ENCODE measurements around the gene PACS1.

Gene PACS1

DNA sequence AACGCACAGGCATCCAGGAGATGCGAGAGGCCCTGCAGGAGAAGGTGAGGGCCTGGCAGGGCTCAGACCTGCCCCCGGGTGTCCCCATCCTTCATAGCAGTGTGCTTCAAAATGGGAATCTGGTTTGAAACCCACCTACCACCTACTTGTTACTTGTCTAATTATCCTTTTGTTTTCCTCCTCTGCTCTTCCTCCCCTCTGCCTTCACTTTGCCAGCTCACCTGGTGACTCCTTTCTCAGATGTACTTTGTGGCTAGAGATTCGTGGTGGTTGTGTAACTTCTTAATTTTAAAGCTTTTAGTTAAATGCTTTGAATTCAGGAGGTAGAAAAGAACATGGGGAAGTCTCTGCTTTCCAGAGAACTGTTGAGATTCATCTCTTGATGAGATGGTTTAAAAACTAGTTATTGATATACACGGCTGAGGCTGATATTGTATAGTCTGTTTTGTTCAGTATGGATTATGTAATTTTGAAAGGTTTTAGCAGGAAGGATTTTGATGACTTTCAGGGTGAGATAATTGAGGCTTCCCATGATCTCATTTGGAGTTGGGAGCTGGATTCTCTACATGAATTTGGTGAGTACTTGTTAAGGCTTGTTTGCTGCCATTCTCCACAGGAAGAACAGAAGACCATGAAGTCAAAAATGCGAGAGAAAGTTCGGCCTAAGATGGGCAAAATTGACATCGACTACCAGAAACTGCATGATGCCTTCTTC is 9.9 kb upstream of the PACS1 start:
- intact Hi-C loops (cut with micrococcal nuclease): loop anchor here (10.0 kb wide), 1 partner anchor 55 kb away; the partner anchor contains the start of genes BANF1 and EIF1AD
- no peaks in the 10 kb centered on the region for H3K27me3 Mint-ChIP-seq
- H3K9me3 Mint-ChIP-seq: no peaks in the 10 kb centered on the region
- H3K4me1 Mint-ChIP-seq (ENCODE audit: low read depth): peaks cover 17% of the 10 kb centered on the region
- H3K4me3 Mint-ChIP-seq: no peak overlapping the region
- peaks cover 100% of the 10 kb centered on the region for H3K36me3 Mint-ChIP-seq (ENCODE audit: low read depth)
- H3K27ac Mint-ChIP-seq: no peak overlapping the region

DNA sequence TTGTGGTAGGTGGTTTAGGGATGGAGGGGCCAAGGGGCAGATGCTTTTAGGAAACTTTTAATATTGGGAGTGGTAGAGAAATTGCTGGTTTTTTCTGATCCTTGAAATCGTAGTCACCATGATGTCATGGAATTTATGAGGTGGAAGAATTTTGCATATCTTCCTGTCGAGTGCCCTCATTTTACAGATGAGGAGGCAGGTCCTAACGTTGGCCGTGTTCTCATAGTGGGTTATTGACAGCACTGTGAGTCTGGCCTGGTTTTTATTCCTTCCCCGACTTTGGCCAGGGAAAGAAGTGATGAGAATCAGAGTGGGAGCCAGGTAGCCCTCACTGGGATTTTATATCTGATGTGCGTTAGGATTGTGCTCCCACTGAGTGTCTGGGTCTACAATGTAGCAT is 8.8 kb upstream of the PACS1 start:
- intact Hi-C loops (cut with micrococcal nuclease): loop anchor here (10.0 kb wide), 1 partner anchor 56 kb away; the partner anchor contains the start of genes BANF1 and EIF1AD
- no peak overlapping the region for H3K4me3 Mint-ChIP-seq
- H3K27me3 Mint-ChIP-seq: no peaks in the 10 kb centered on the region
- no peak overlapping the region for H3K27ac Mint-ChIP-seq
- H3K36me3 Mint-ChIP-seq (ENCODE audit: low read depth): peaks cover 100% of the 10 kb centered on the region
- H3K4me1 Mint-ChIP-seq (ENCODE audit: low read depth): peaks cover 21% of the 10 kb centered on the region
- H3K9me3 Mint-ChIP-seq: no peaks in the 10 kb centered on the region

DNA sequence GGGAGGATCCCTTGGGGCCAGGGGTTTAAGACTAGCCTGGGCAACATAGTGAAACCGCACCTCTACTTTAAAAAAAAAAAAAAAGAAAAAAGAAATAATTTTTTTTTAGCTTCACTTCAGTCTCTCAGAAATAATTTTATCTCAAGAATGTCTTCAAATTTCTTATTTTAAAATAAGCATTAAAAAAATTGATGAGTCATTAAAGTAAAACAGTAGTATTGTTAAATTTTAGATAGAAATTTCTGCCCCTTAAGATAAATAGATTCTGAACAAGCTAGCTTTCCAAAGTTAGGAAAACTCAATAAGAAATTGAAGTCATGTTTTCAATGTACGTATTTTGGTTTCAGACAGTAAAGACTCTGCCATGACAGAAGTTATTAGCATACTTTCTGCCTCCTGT is 7.7 kb upstream of the PACS1 start:
- Mint-ChIP-seq H3K9me3 (no peaks in the 10 kb centered on the region), H3K27ac (no peak overlapping the region), H3K27me3 (no peaks in the 10 kb centered on the region), H3K4me3 (no peak overlapping the region), H3K4me1 (ENCODE audit: low read depth) (peaks cover 32% of the 10 kb centered on the region), H3K36me3 (ENCODE audit: low read depth) (peaks cover 100% of the 10 kb centered on the region)
- intact Hi-C loops (cut with micrococcal nuclease): loop anchor here (10.0 kb wide), 1 partner anchor 58 kb away; the partner anchor contains the start of genes BANF1 and EIF1AD

DNA sequence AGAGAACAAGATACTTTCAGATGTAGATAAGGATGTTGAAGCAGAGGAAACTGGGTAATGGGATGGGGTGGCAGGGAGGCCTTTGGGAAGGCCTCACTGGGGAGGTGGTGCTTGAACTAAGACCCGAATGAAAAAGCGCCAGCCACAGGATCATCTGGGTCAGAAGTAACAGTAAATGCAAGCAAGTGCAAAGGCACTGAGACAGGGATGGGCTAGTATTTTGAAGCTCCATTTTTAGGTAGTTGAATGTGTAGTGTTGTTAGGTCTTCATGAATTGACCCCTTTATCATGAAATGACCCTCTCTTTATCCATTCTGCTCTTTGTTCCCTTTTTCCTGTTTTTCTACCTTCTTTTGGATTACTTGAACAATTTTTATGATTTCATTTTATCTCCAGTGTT is 6.2 kb upstream of the PACS1 start:
- no peak overlapping the region for H3K4me3 Mint-ChIP-seq
- H3K4me1 Mint-ChIP-seq (ENCODE audit: low read depth): peaks cover 47% of the 10 kb centered on the region
- intact Hi-C loops (cut with micrococcal nuclease): loop anchor here (10.0 kb wide), 1 partner anchor 59 kb away; the partner anchor contains the start of genes BANF1 and EIF1AD
- H3K27me3 Mint-ChIP-seq: no peaks in the 10 kb centered on the region
- H3K27ac Mint-ChIP-seq: peak overlapping the region; percentile 29
- H3K36me3 Mint-ChIP-seq (ENCODE audit: low read depth): peaks cover 100% of the 10 kb centered on the region
- no peaks in the 10 kb centered on the region for H3K9me3 Mint-ChIP-seq

DNA sequence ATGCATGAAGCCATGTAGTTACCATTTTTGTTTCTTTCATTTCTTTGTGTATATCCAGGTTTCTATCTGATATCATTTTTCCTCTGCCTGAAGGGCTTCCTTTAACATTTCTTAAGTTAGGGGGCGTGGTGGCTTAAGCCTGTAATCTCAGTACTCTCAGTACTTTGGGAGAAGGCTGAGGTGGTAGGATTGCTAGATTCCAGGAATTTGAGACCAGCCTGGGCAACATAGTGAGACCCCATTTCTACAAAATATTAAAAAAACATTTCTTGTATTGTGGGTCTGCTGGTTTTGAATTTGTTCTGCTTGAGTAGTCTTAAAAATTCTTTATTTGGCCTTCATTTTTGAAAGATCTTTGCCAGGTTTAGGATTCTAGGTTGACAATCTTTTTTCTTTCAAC is 5.5 kb upstream of the PACS1 start:
- Mint-ChIP-seq H3K9me3 (no peaks in the 10 kb centered on the region), H3K27ac (no peak overlapping the region), H3K4me1 (ENCODE audit: low read depth) (peaks cover 54% of the 10 kb centered on the region), H3K27me3 (no peaks in the 10 kb centered on the region), H3K36me3 (ENCODE audit: low read depth) (peaks cover 100% of the 10 kb centered on the region), H3K4me3 (no peak overlapping the region)
- intact Hi-C loops (cut with micrococcal nuclease): loop anchor here (10.0 kb wide), 1 partner anchor 60 kb away; the partner anchor contains the start of genes BANF1 and EIF1AD

DNA sequence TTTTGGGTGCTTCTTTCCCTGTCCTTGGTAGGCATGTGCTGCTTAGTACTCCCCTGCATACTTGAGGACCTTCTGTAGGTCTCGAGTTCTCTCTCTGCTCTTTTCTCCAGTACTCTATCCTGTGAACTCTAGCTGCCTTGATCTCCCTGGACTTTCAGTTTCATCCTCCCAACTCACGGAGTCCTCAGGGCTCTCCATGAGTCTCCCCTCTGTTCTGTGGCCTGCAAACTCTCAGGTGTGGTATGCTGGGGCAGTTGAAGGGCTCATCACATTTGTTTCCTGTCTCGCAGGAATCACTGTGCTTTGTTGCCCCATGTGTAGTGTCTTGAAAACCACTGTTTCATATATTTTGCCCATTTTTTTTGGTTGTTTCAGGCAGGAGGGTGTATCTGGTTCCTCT is 3.3 kb upstream of the PACS1 start:
- Mint-ChIP-seq H3K4me3 (peak overlapping the region; percentile 58), H3K27ac (peak overlapping the region; percentile 92), H3K36me3 (ENCODE audit: low read depth) (peaks cover 87% of the 10 kb centered on the region), H3K9me3 (no peaks in the 10 kb centered on the region), H3K4me1 (ENCODE audit: low read depth) (peaks cover 65% of the 10 kb centered on the region), H3K27me3 (no peaks in the 10 kb centered on the region)
- intact Hi-C loops (cut with micrococcal nuclease): loop anchor here (10.0 kb wide), 1 partner anchor 62 kb away; the partner anchor contains the start of genes BANF1 and EIF1AD

GRCh38 chr11:66067640-66068039 is 2.4 kb upstream of the PACS1 start:
- Mint-ChIP-seq H3K27me3 (no peaks in the 10 kb centered on the region), H3K4me1 (ENCODE audit: low read depth) (peaks cover 73% of the 10 kb centered on the region), H3K36me3 (ENCODE audit: low read depth) (peaks cover 84% of the 10 kb centered on the region), H3K27ac (peak overlapping the region; percentile 96), H3K4me3 (no peak overlapping the region), H3K9me3 (no peaks in the 10 kb centered on the region)
- intact Hi-C loops (cut with micrococcal nuclease): loop anchor here (2.0 to 10.0 kb wide), 3 partner anchors 59 to 67 kb away; partner anchors contain the start of genes BANF1 and EIF1AD

DNA sequence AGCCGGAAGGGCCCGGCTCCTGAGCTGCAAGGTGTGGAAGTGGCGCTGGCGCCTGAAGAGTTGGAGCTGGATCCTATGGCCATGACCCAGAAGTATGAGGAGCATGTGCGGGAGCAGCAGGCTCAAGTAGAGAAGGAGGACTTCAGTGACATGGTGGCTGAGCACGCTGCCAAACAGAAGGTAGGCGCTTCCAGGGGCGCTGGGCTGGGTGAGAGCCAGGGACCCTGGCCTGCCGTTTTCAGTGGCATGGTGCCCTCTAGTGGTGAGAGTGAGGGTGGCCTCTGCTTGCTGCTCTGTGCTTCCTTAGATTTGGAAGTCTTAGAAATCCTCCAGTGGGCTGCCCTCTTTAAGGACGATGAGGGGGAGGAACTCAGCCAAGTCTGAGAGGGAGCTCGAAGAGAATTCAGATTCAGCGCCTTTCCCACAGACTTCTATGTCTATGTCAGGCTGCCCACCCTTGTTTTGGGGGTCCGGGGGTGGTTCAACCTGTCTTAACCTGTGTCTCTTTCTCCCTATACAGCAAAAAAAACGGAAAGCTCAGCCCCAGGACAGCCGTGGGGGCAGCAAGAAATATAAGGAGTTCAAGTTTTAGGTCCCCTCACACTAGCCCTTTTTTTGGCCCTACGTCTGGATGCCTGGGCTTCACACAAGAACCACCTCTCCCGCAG is 1.8 kb upstream of the PACS1 start:
- Mint-ChIP-seq H3K36me3 (ENCODE audit: low read depth) (peaks cover 84% of the 10 kb centered on the region), H3K27ac (peak overlapping the region; percentile 96), H3K4me3 (peak overlapping the region; percentile 76), H3K9me3 (no peaks in the 10 kb centered on the region), H3K27me3 (no peaks in the 10 kb centered on the region), H3K4me1 (ENCODE audit: low read depth) (peaks cover 72% of the 10 kb centered on the region)
- intact Hi-C loops (cut with micrococcal nuclease): loop anchor here (2.0 to 10.0 kb wide), 3 partner anchors 59 to 67 kb away; partner anchors contain the start of genes BANF1 and EIF1AD

- intact Hi-C loops (cut with micrococcal nuclease): loop anchor here (2.0 to 10.0 kb wide), 3 partner anchors 58 to 66 kb away; partner anchors contain the start of genes BANF1 and EIF1AD
- H3K9me3 Mint-ChIP-seq: no peaks in the 10 kb centered on the region
- H3K27me3 Mint-ChIP-seq: no peaks in the 10 kb centered on the region
- H3K36me3 Mint-ChIP-seq (ENCODE audit: low read depth): peaks cover 82% of the 10 kb centered on the region
- peak overlapping the region; percentile 96 for H3K27ac Mint-ChIP-seq
- peak overlapping the region; percentile 76 for H3K4me3 Mint-ChIP-seq
- peaks cover 64% of the 10 kb centered on the region for H3K4me1 Mint-ChIP-seq (ENCODE audit: low read depth)
Observed at GRCh38 chr11:66068923-66069714, 953 bp upstream of the PACS1 start.

DNA sequence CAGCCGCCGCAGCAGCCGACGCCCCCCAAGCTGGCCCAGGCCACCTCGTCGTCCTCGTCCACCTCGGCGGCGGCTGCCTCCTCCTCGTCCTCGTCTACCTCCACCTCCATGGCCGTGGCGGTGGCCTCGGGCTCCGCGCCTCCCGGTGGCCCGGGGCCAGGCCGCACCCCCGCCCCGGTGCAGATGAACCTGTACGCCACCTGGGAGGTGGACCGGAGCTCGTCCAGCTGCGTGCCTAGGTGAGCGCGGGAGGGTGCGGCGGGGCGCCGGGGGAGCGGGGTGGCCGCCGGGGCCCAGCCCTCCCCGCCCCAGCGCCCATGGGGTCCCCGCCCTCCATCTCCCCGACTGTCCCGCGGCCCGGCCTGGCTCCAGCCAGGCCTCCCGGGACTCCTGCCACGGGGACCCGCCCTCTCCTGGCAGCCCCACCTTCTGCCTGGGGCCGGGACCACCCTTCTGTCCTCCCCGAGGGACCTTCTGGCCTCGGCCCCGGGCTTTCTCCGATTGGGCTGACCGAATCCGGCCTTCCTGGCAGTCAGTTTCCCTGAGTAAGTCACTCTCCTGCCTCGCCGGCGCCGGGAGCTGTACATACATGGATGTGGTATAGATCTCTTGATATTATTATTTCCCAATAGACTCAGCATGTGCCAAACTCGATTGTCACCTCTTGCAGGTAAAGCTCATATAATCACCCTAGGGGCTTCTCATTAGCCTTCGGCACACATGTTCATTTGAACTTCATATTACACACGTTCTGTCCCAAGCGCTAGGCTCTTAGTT is 720 bp downstream of the PACS1 start:
- no peaks in the 10 kb centered on the region for H3K9me3 Mint-ChIP-seq
- H3K36me3 Mint-ChIP-seq (ENCODE audit: low read depth): peaks cover 80% of the 10 kb centered on the region
- peak overlapping the region; percentile 89 for H3K4me3 Mint-ChIP-seq
- H3K27me3 Mint-ChIP-seq: no peaks in the 10 kb centered on the region
- peaks cover 63% of the 10 kb centered on the region for H3K4me1 Mint-ChIP-seq (ENCODE audit: low read depth)
- intact Hi-C loops (cut with micrococcal nuclease): no loop called here
- peak overlapping the region; percentile 83 for H3K27ac Mint-ChIP-seq

GRCh38 chr11:66071381-66071801 is 1.3 kb downstream of the PACS1 start:
- Mint-ChIP-seq H3K9me3 (no peaks in the 10 kb centered on the region), H3K4me3 (peak overlapping the region; percentile 89), H3K27ac (peak overlapping the region; percentile 83), H3K4me1 (ENCODE audit: low read depth) (peaks cover 57% of the 10 kb centered on the region), H3K36me3 (ENCODE audit: low read depth) (peaks cover 80% of the 10 kb centered on the region), H3K27me3 (no peaks in the 10 kb centered on the region)
- intact Hi-C loops (cut with micrococcal nuclease): no loop called here

DNA sequence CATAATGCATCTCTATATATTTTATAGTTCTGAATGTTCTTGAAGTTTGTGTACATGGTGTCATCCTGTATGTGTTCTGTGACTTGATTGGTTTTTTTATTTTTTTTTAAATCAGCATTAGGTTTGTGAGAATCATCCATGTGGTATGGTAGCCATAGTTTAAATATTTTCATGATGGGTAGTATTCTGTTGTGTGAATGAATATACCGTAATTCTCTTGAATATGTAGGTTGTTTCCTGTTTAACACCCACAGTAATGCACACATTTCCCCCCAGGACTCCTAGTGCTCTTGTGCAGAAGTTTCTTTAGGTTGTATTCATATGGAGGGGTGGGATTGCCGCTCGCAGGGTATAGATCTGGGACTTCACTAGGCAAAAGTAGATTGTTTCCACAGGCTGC is 2.0 kb downstream of the PACS1 start:
- peak overlapping the region; percentile 2 for H3K4me3 Mint-ChIP-seq
- no peaks in the 10 kb centered on the region for H3K9me3 Mint-ChIP-seq
- no peaks in the 10 kb centered on the region for H3K27me3 Mint-ChIP-seq
- no peak overlapping the region for H3K27ac Mint-ChIP-seq
- peaks cover 77% of the 10 kb centered on the region for H3K36me3 Mint-ChIP-seq (ENCODE audit: low read depth)
- intact Hi-C loops (cut with micrococcal nuclease): no loop called here
- H3K4me1 Mint-ChIP-seq (ENCODE audit: low read depth): peaks cover 50% of the 10 kb centered on the region

- no peak overlapping the region for H3K27ac Mint-ChIP-seq
- H3K36me3 Mint-ChIP-seq (ENCODE audit: low read depth): peaks cover 77% of the 10 kb centered on the region
- H3K9me3 Mint-ChIP-seq: no peaks in the 10 kb centered on the region
- no peak overlapping the region for H3K4me3 Mint-ChIP-seq
- peaks cover 49% of the 10 kb centered on the region for H3K4me1 Mint-ChIP-seq (ENCODE audit: low read depth)
- intact Hi-C loops (cut with micrococcal nuclease): no loop called here
- no peaks in the 10 kb centered on the region for H3K27me3 Mint-ChIP-seq
Observed at GRCh38 chr11:66072518-66072917, 2.4 kb downstream of the PACS1 start.
